ENCODE results near the gene BDNF.

DNA sequence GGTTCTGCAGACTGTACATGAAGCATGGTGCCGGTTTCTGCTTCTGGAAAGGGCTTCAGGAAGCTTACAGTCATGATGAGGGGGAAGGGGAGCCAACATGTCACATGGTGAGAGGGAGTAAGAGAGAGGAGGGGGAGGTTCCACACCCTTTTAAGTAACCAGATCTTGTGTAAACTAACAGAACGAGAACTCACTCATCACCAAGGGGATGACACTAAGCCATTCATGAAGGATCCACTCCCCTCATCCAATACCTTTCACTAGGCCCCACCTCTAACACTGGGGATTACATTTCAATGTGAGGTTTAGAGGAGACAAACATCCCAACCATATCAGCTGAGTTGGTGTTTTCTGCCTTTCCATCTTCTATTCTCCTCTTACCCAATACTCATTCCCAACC lies 83.5 kb downstream of the BDNF start:
- TF ChIP-seq, protein P1, sequence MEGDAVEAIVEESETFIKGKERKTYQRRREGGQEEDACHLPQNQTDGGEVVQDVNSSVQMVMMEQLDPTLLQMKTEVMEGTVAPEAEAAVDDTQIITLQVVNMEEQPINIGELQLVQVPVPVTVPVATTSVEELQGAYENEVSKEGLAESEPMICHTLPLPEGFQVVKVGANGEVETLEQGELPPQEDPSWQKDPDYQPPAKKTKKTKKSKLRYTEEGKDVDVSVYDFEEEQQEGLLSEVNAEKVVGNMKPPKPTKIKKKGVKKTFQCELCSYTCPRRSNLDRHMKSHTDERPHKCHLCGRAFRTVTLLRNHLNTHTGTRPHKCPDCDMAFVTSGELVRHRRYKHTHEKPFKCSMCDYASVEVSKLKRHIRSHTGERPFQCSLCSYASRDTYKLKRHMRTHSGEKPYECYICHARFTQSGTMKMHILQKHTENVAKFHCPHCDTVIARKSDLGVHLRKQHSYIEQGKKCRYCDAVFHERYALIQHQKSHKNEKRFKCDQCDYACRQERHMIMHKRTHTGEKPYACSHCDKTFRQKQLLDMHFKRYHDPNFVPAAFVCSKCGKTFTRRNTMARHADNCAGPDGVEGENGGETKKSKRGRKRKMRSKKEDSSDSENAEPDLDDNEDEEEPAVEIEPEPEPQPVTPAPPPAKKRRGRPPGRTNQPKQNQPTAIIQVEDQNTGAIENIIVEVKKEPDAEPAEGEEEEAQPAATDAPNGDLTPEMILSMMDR (IDR thresholded peaks at IDR 0.05) = no peak
- TF ChIP-seq SIN3A (IDR thresholded peaks at IDR 0.05; ENCODE audit: borderline replicate concordance, insufficient read depth, low read depth, low read length) (no peak), POLR2AphosphoS5 (IDR thresholded peaks at IDR 0.05; ENCODE audit: low read depth, low read length) (no peak)
- TF ChIP-seq, protein P2, sequence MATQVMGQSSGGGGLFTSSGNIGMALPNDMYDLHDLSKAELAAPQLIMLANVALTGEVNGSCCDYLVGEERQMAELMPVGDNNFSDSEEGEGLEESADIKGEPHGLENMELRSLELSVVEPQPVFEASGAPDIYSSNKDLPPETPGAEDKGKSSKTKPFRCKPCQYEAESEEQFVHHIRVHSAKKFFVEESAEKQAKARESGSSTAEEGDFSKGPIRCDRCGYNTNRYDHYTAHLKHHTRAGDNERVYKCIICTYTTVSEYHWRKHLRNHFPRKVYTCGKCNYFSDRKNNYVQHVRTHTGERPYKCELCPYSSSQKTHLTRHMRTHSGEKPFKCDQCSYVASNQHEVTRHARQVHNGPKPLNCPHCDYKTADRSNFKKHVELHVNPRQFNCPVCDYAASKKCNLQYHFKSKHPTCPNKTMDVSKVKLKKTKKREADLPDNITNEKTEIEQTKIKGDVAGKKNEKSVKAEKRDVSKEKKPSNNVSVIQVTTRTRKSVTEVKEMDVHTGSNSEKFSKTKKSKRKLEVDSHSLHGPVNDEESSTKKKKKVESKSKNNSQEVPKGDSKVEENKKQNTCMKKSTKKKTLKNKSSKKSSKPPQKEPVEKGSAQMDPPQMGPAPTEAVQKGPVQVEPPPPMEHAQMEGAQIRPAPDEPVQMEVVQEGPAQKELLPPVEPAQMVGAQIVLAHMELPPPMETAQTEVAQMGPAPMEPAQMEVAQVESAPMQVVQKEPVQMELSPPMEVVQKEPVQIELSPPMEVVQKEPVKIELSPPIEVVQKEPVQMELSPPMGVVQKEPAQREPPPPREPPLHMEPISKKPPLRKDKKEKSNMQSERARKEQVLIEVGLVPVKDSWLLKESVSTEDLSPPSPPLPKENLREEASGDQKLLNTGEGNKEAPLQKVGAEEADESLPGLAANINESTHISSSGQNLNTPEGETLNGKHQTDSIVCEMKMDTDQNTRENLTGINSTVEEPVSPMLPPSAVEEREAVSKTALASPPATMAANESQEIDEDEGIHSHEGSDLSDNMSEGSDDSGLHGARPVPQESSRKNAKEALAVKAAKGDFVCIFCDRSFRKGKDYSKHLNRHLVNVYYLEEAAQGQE (IDR thresholded peaks at IDR 0.05; ENCODE audit: insufficient read depth in 1 of 2, low read depth in 2 of 2, low read length in 1 of 2) = no peak

Measured in Panc1 (cell line).